Activated naive CD4-positive, alpha-beta T cell treated with anti-CD3 and anti-CD28 coated beads for 36 hours (primary cell): ENCODE data around the gene ITGA3. TPM values are rescaled to one million over a fixed set of nuclear protein-coding genes. Genes with fewer than 3 reads are reported as not detected.

ENCODE experiments used
- CTCF ChIA-PET: fragments of 350-600 bp; sonication (Branson Sonifier 250); formaldehyde crosslinking; loops from one replicate; lab custom pipeline; 2021; ENCODE audit warnings: antibody characterized with exemption; lab: Charles Lee
- DNase-seq: peaks from one replicate; pipeline ENCODE4 v3.0.0-alpha.2; 2020
- H3K27ac Mint-ChIP-seq: one replicate; pipeline ENCODE4 v1.8.0; 2021; ENCODE audit warnings: mild to moderate bottlenecking, mixed read lengths
- H3K27me3 Mint-ChIP-seq: one replicate; pipeline ENCODE4 v1.8.0; 2021; ENCODE audit warnings: low read depth, mixed read lengths
- H3K36me3 Mint-ChIP-seq: one replicate; pipeline ENCODE4 v1.8.0; 2021; ENCODE audit warnings: low read depth, mixed read lengths
- H3K4me1 Mint-ChIP-seq: one replicate; pipeline ENCODE4 v1.8.0; 2021; ENCODE audit warnings: low read depth, mixed read lengths
- H3K4me3 Mint-ChIP-seq: one replicate; pipeline ENCODE4 v1.8.0; 2021; ENCODE audit warnings: mild to moderate bottlenecking, moderate library complexity, mixed read lengths
- H3K9me3 Mint-ChIP-seq: one replicate; pipeline ENCODE4 v1.8.0; 2021; ENCODE audit warnings: mixed read lengths
- intact Hi-C: fragments of 100-400 bp; cut with micrococcal nuclease; formaldehyde crosslinking; loops from one replicate; pipeline ENCODE4 v1.15.1; 2023
- total RNA-seq, 2 experiments: library from RNA; stranded (reverse); gene quantifications; one replicate each; pipeline ENCODE4 v1.2.3, GENCODE V29; 2021

ITGA3 gene
- total RNA-seq = 10 to 100 TPM; 17.9 to 19.3 TPM

GRCh38 chr17:50055426-50056216 lies at the start of gene ITGA3:
Gene ITGA3, plus strand, starts transcription at chr17:50056110. Its CDS starts 330 bp downstream, at chr17:50056440.
- DNase-seq = peak; percentile 85
- H3K27ac Mint-ChIP-seq = peak within 1 kb of the TSS; percentile 81
- no peaks in the 10 kb centered on the region for H3K9me3 Mint-ChIP-seq
- CTCF ChIA-PET = interaction anchor here (1.0 to 7.0 kb wide), 9 partner anchors 11 to 60 kb away, joined by 3 to 47 read pairs (median 7); partner anchors contain the start of gene PDK2
- H3K36me3 Mint-ChIP-seq = no peaks in the 10 kb centered on the region
- intact Hi-C loops = loop anchor here (1.0 to 10.0 kb wide), 5 partner anchors 28 to 693 kb away; partner anchors contain the start of genes PDK2, SPOP and ZNF652
- H3K4me1 Mint-ChIP-seq = peaks cover 38% of the 10 kb centered on the region
- H3K4me3 Mint-ChIP-seq = peak within 1 kb of the TSS; percentile 87
- H3K27me3 Mint-ChIP-seq = no peaks in the 10 kb centered on the region

GRCh38 chr17:50009282-50009681 lies 46.6 kb upstream of the ITGA3 start:
- intact Hi-C loops = no loop called here
- Mint-ChIP-seq H3K4me1 (no peaks in the 10 kb centered on the region), H3K27me3 (peaks cover 23% of the 10 kb centered on the region), H3K4me3 (no peak overlapping the region), H3K9me3 (peaks cover 18% of the 10 kb centered on the region), H3K27ac (no peak overlapping the region), H3K36me3 (no peaks in the 10 kb centered on the region)
- no peak for DNase-seq
- CTCF ChIA-PET = interaction anchor here (0.8 kb wide), 1 partner anchor 57 kb away, joined by 3 read pairs; no protein-coding TSS in a partner anchor

DNA sequence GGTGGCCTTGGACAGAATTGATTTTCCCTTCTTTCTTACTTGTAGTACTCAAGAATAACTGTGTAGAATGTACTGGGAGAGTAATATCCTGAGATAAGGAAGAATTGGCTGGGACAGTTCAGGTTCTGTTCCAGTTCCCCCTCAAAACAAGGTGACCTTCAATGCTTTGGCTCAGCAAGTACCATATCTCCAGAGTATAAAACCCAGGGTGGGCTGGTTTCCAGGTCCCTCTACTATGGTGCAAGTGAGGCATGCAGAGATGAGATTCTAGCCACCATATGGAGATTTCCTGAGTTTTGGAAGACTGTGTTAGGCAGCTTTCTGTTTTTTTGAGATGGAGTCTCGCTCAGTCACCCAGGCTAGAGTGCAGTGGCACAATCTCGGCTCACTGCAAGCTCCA lies 42.8 kb upstream of the ITGA3 start:
- no peak overlapping the region for H3K27ac Mint-ChIP-seq

DNA sequence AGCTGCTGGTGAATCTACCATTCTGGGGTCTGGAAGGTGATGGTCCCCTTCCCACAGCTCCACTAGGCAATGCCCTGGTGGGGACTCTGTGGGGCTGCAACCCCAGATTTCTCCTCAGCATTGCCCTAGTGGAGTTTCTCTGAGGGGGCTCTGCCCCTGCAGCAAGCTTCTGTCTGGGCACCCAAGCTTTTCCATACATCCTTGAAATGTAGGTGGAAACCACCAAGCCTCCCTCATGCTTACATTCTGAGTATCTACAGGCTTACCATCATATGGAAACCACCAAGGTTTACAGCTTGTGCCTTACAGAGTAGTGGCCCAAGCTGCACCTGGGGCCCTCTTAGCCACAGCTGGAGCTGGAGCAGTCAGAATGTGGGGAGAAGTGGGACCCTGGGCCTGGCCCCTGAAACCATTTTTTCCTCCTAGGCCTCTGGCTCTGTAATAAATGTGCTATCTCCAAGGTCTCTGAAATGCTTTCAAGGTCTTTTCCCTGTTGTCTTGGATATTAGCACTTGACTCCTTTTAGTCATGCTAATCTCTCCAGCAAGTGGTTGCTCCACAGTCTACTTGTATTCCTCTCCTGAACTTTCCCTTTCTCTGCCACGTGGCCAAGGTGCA lies 41.3 kb upstream of the ITGA3 start:
- H3K4me1 Mint-ChIP-seq = no peaks in the 10 kb centered on the region
- CTCF ChIA-PET = interaction anchor here (1.3 to 1.4 kb wide), 3 partner anchors 73 to 80 kb away, joined by 3 read pairs; no protein-coding TSS in a partner anchor
- DNase-seq = no peak
- intact Hi-C loops = no loop called here
- peaks cover 7% of the 10 kb centered on the region for H3K27me3 Mint-ChIP-seq
- no peak overlapping the region for H3K27ac Mint-ChIP-seq
- H3K9me3 Mint-ChIP-seq = peaks cover 17% of the 10 kb centered on the region
- no peaks in the 10 kb centered on the region for H3K36me3 Mint-ChIP-seq
- H3K4me3 Mint-ChIP-seq = no peak overlapping the region

More for the DNA sequence above, 42.8 kb upstream of the ITGA3 start:
- H3K36me3 Mint-ChIP-seq = no peaks in the 10 kb centered on the region
- CTCF ChIA-PET = no interaction called here
- no peaks in the 10 kb centered on the region for H3K4me1 Mint-ChIP-seq
- intact Hi-C loops = no loop called here
- peaks cover 26% of the 10 kb centered on the region for H3K9me3 Mint-ChIP-seq
- no peak overlapping the region for H3K4me3 Mint-ChIP-seq
- no peak for DNase-seq
- H3K27me3 Mint-ChIP-seq = peaks cover 17% of the 10 kb centered on the region

- intact Hi-C loops = no loop called here
- H3K27me3 Mint-ChIP-seq = peaks cover 7% of the 10 kb centered on the region
- no peak overlapping the region for H3K27ac Mint-ChIP-seq
- H3K9me3 Mint-ChIP-seq = peaks cover 17% of the 10 kb centered on the region
- H3K36me3 Mint-ChIP-seq = no peaks in the 10 kb centered on the region
- no peaks in the 10 kb centered on the region for H3K4me1 Mint-ChIP-seq
- CTCF ChIA-PET = interaction anchor here (1.3 to 1.4 kb wide), 3 partner anchors 73 to 79 kb away, joined by 3 read pairs; no protein-coding TSS in a partner anchor
- no peak for DNase-seq
- no peak overlapping the region for H3K4me3 Mint-ChIP-seq
Observed at GRCh38 chr17:50015146-50015545, 40.8 kb upstream of the ITGA3 start.

GRCh38 chr17:50018909-50019308 lies 37.0 kb upstream of the ITGA3 start:
- intact Hi-C loops = no loop called here
- Mint-ChIP-seq H3K36me3 (no peaks in the 10 kb centered on the region), H3K27me3 (no peaks in the 10 kb centered on the region), H3K9me3 (peaks cover 9% of the 10 kb centered on the region), H3K4me1 (no peaks in the 10 kb centered on the region), H3K4me3 (no peak overlapping the region), H3K27ac (no peak overlapping the region)
- DNase-seq = no peak
- CTCF ChIA-PET = interaction anchor here (0.8 to 1.9 kb wide), 3 partner anchors 22 to 75 kb away, joined by 3 to 5 read pairs (median 4); no protein-coding TSS in a partner anchor

DNA sequence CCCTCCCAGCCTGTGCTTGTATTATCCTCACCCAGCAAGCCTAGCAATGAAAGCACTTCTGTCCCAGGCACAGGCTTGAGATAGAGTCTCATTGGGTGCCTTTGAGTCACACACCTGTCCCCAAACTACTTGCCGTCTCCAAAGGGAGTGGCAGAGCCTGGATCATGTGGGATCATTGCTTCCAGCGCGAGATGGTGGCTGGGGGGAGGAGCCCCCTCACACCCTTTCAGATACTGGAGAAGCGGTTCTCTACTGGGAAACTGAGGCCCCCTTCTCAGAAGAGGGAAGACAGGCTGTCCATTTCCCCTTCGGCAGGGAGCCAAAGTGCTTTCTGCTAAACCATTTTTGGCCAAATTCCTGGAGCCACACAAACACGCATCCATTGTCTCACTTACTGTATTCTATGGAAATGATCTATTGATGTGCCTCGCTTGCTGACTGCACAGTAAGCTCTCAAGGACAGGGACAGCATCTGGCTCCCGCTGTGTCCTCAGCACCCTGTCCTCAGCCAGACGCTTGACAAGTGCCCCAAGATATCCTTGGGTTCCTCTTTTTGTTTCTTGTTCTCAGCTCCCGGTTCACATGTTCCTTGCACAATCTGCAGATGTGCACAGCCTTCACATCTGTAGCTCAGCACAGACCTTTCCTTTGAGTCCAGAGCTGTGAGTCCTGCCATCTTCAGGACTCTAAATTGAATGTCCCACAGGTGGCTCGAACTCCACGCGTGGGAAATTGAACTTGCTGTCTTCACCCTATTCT lies 34.9 kb upstream of the ITGA3 start:
- Mint-ChIP-seq H3K27me3 (no peaks in the 10 kb centered on the region), H3K36me3 (no peaks in the 10 kb centered on the region), H3K27ac (no peak overlapping the region), H3K9me3 (no peaks in the 10 kb centered on the region), H3K4me3 (no peak overlapping the region), H3K4me1 (no peaks in the 10 kb centered on the region)
- intact Hi-C loops = no loop called here
- no peak for DNase-seq
- CTCF ChIA-PET = interaction anchor here (0.8 to 1.8 kb wide), 5 partner anchors 24 to 304 kb away, joined by 3 to 11 read pairs (median 4); no protein-coding TSS in a partner anchor

GRCh38 chr17:50021681-50022370 lies 34.1 kb upstream of the ITGA3 start:
- Mint-ChIP-seq H3K27me3 (peaks cover under 1% of the 10 kb centered on the region), H3K27ac (no peak overlapping the region), H3K36me3 (no peaks in the 10 kb centered on the region), H3K4me3 (no peak overlapping the region), H3K9me3 (no peaks in the 10 kb centered on the region), H3K4me1 (peaks cover 2% of the 10 kb centered on the region)
- CTCF ChIA-PET = interaction anchor here (0.6 to 1.8 kb wide), 7 partner anchors 25 to 303 kb away, joined by 3 to 11 read pairs (median 4); no protein-coding TSS in a partner anchor
- DNase-seq = no peak
- intact Hi-C loops = no loop called here

DNA sequence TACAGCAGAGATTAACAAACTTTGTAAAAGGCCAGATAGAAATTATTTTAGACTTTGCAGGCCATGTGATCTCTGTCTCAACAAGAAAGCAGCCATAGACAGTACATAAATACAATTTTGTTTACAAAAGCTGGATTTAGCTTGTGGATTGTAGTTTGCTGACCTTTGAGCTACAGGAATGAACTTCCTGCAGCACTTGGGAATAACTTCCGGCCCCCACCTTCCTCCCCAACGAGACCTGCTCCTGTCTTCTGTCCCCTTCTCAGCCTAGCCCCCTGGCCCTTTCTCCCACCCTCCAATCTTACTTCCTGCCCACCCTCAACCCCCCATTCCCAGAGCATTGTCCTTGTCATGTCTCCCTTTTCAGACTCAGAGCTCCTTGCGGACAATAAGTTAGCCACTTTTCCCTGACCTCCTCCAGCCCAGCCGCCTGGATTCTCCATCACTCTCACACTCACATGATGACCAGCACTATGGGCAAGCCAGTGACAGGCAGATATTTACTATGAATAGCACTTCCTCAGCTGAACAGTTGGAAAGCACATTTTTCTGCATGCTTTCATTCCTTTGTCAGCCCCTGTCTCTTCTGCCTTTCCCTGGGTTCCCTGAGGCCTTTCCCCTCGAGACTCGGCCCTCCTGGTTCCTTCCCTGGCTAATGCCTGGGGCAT lies 33.3 kb upstream of the ITGA3 start:
- Mint-ChIP-seq H3K36me3 (no peaks in the 10 kb centered on the region), H3K4me1 (peaks cover 8% of the 10 kb centered on the region), H3K27me3 (peaks cover 5% of the 10 kb centered on the region), H3K4me3 (no peak overlapping the region), H3K9me3 (no peaks in the 10 kb centered on the region), H3K27ac (no peak overlapping the region)
- DNase-seq = no peak
- intact Hi-C loops = no loop called here
- CTCF ChIA-PET = interaction anchor here (1.2 kb wide), 1 partner anchor 65 kb away, joined by 8 read pairs; no protein-coding TSS in a partner anchor

GRCh38 chr17:50023520-50023919 lies 32.4 kb upstream of the ITGA3 start:
- no peak overlapping the region for H3K4me3 Mint-ChIP-seq
- CTCF ChIA-PET = no interaction called here

GRCh38 chr17:50024808-50025207 lies 31.1 kb upstream of the ITGA3 start:
- Mint-ChIP-seq H3K9me3 (no peaks in the 10 kb centered on the region), H3K27me3 (peaks cover 21% of the 10 kb centered on the region), H3K4me1 (peaks cover 18% of the 10 kb centered on the region), H3K36me3 (no peaks in the 10 kb centered on the region), H3K4me3 (no peak overlapping the region), H3K27ac (no peak overlapping the region)
- no peak for DNase-seq
- intact Hi-C loops = no loop called here
- CTCF ChIA-PET = interaction anchor here (7.9 to 8.2 kb wide), 2 partner anchors 62 to 68 kb away, joined by 84 to 92 read pairs; partner anchors contain the start of gene PDK2

More at GRCh38 chr17:50023520-50023919, 32.4 kb upstream of the ITGA3 start:
- no peak for DNase-seq
- no peaks in the 10 kb centered on the region for H3K9me3 Mint-ChIP-seq
- no peaks in the 10 kb centered on the region for H3K36me3 Mint-ChIP-seq
- H3K27me3 Mint-ChIP-seq = peaks cover 14% of the 10 kb centered on the region
- no peak overlapping the region for H3K27ac Mint-ChIP-seq
- peaks cover 15% of the 10 kb centered on the region for H3K4me1 Mint-ChIP-seq
- intact Hi-C loops = no loop called here
